Neural progenitor cell (in vitro differentiated cells): Measurements from ENCODE around the gene SCG2.

ENCODE experiments used
- EZH2 ChIP-seq: fragments of 200-600 bp; sonication (generic); IDR thresholded peaks from 2 replicates; pipeline ENCODE4 v1.6.1; 2017; ENCODE audit warnings: antibody characterized with exemption, mild to moderate bottlenecking, moderate library complexity
- EZH2phosphoT487 ChIP-seq: fragments of 200-600 bp; sonication (generic); IDR thresholded peaks from 2 replicates; pipeline ENCODE4 v1.6.1; 2017; ENCODE audit warnings: antibody characterized with exemption
- TF ChIP-seq, protein P1 (sequence below): fragments of 200-600 bp; sonication (generic); IDR thresholded peaks from 2 replicates; pipeline ENCODE4 v1.5.1; 2017; ENCODE audit warnings: antibody characterized with exemption, mild to moderate bottlenecking

- TF ChIP-seq, protein P1, sequence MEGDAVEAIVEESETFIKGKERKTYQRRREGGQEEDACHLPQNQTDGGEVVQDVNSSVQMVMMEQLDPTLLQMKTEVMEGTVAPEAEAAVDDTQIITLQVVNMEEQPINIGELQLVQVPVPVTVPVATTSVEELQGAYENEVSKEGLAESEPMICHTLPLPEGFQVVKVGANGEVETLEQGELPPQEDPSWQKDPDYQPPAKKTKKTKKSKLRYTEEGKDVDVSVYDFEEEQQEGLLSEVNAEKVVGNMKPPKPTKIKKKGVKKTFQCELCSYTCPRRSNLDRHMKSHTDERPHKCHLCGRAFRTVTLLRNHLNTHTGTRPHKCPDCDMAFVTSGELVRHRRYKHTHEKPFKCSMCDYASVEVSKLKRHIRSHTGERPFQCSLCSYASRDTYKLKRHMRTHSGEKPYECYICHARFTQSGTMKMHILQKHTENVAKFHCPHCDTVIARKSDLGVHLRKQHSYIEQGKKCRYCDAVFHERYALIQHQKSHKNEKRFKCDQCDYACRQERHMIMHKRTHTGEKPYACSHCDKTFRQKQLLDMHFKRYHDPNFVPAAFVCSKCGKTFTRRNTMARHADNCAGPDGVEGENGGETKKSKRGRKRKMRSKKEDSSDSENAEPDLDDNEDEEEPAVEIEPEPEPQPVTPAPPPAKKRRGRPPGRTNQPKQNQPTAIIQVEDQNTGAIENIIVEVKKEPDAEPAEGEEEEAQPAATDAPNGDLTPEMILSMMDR = no peak
- TF ChIP-seq EZH2 (no peak), EZH2phosphoT487 (no peak)
Measured at GRCh38 chr2:223599640-223600380, 2.4 kb downstream of the SCG2 start.
